Prostate gland (tissue), 2 donors: ENCODE results near the gene ELMO1.

Experiments
- CTCF ChIP-seq, 4 experiments: fragments of 200-600 bp in 2 of 4; fragments of 450-650 bp in 2 of 4; sonication (generic) in 2 of 4; IDR thresholded peaks; 1 replicate in 3 of 4; 2 replicates in 1 of 4; pipeline ENCODE4 v1.5.1; 2016 to 2019; ENCODE audit warnings: antibody characterized with exemption in 4 of 4, mild to moderate bottlenecking in 2 of 4, moderate library complexity in 2 of 4
- POLR2A ChIP-seq: fragments of 450-650 bp; IDR thresholded peaks from one replicate; pipeline ENCODE4 v1.6.1; 2016; ENCODE audit warnings: antibody characterized with exemption, mild to moderate bottlenecking
- POLR2AphosphoS5 ChIP-seq: sonication (generic); formaldehyde crosslinking; IDR thresholded peaks from one replicate; pipeline ENCODE4 v1.6.1; 2017; ENCODE audit warnings: antibody characterized with exemption

DNA sequence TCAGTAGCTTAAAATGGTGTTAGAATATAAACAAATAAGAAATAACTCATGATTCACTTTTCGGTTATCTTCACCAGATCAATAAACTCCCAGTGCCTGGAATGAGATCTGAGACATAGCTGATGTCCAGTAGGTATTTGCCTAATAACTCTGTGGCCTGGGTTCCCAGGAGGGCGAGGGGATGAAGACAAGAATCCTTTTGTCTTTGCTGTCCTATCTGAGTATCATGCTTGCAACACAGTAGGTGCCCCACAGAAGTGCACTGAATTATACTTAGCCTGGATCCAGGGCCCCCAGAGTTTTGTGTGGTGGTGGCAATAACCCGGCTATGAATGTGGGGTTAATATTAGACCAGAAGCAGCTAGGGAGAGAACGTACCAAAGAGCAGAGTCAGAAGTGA is 374.3 kb downstream of the ELMO1 start:
- TF ChIP-seq CTCF (IDR thresholded peaks at IDR 0.05) (no peak), POLR2A (no peak), POLR2AphosphoS5 (no peak)
